AG10803 (cell line): ENCODE data around the gene GLI1.

ENCODE experiments used
- DNase-seq: peaks from one replicate; pipeline ENCODE4 v3.0.0; 2010; ENCODE audit warnings: low read depth
- H3K4me3 ChIP-seq: 2 replicates; pipeline ENCODE4 v1.5.1; 2011; ENCODE audit warnings: mild to moderate bottlenecking, low read length, control low read depth
- CTCF ChIP-seq: conservative IDR thresholded peaks from 2 replicates; pipeline ENCODE4 v1.5.1; 2011; ENCODE audit warnings: mild to moderate bottlenecking, low read length, control low read depth, inconsistent platforms

GLI1 gene

GRCh38 chr12:57477710-57478681, 18.4 kb downstream of the GLI1 start:
- H3K4me3 ChIP-seq, result no peak overlapping the region
- TF ChIP-seq CTCF, result no peak
- DNase-seq, result no peak

GRCh38 chr12:57479043-57479375, 19.4 kb downstream of the GLI1 start:
- DNase-seq, result no peak
- no peak overlapping the region for H3K4me3 ChIP-seq
- no peak for TF ChIP-seq CTCF

- H3K4me3 ChIP-seq, result no peak within 1 kb of the TSS
- no peak for TF ChIP-seq CTCF
Measured at GRCh38 chr12:57479376-57480115, 20.0 kb downstream of the GLI1 start, which contains the start of gene ARHGAP9. Gene ARHGAP9 (minus strand): TSS chr12:57479866. CDS start chr12:57479406, 460 bp downstream.

GRCh38 chr12:57481671-57482070, 22.1 kb downstream of the GLI1 start:
- DNase-seq, result no peak
- no peak overlapping the region for H3K4me3 ChIP-seq
- no peak for TF ChIP-seq CTCF

More at GRCh38 chr12:57479376-57480115, 20.0 kb downstream of the GLI1 start, which contains the start of gene ARHGAP9:
- DNase-seq, result no peak

- no peak for TF ChIP-seq CTCF
- DNase-seq, result peak; percentile 84
- no peak overlapping the region for H3K4me3 ChIP-seq
Measured at GRCh38 chr12:57483466-57483865, 23.9 kb downstream of the GLI1 start.

GRCh38 chr12:57485695-57486094, 26.1 kb downstream of the GLI1 start:
- no peak for DNase-seq
- no peak overlapping the region for H3K4me3 ChIP-seq
- no peak for TF ChIP-seq CTCF
